K562 (cell line): ENCODE data around the gene PNRC1. TPM values are rescaled to one million over a fixed set of nuclear protein-coding genes. Genes with fewer than 3 reads are reported as not detected.

ENCODE experiments used
- AFF4 ChIP-seq: sonication (generic); formaldehyde crosslinking; IDR thresholded peaks from 2 replicates; pipeline ENCODE4 v1.8.0; 2023; ENCODE audit warnings: mild to moderate bottlenecking, missing genetic modification reagents
- FOXA1 ChIP-seq: fragments of 450-650 bp; IDR thresholded peaks from 2 replicates; pipeline ENCODE4 v1.6.1; 2016; ENCODE audit warnings: mild to moderate bottlenecking, borderline replicate concordance
- FOXO4 ChIP-seq: fragments of 450-650 bp; formaldehyde crosslinking; IDR thresholded peaks from 2 replicates; pipeline ENCODE4 v1.4.0; 2020; ENCODE audit warnings: mild to moderate bottlenecking, moderate library complexity
- GMEB1 ChIP-seq: fragments of 250-450 bp; sonication (Bioruptor Pico); IDR thresholded peaks from 2 replicates; pipeline ENCODE4 v1.4.0; 2020; ENCODE audit warnings: mild to moderate bottlenecking
- HNRNPH1 ChIP-seq: fragments of 200-400 bp; formaldehyde crosslinking; optimal IDR thresholded peaks from 2 replicates; pipeline ENCODE3; 2017; ENCODE audit warnings: low read depth, mild to moderate bottlenecking, low read length, moderate library complexity
- HNRNPL ChIP-seq: fragments of 200-400 bp; formaldehyde crosslinking; IDR thresholded peaks from 2 replicates; pipeline ENCODE4 v1.6.1; 2017; ENCODE audit warnings: low read depth, mild to moderate bottlenecking, low read length
- KHSRP ChIP-seq: fragments of 450-650 bp; IDR thresholded peaks from 2 replicates; pipeline ENCODE4 v1.6.1; 2017
- KLF1 ChIP-seq: fragments of 450-650 bp; IDR thresholded peaks from 2 replicates; pipeline ENCODE4 v1.6.1; 2016; ENCODE audit warnings: missing genetic modification characterization, missing compliant biosample characterization
- MCM3 ChIP-seq: fragments of 450-650 bp; IDR thresholded peaks from 2 replicates; pipeline ENCODE4 v1.6.1; 2016
- MTA3 ChIP-seq: fragments of 450-650 bp; formaldehyde crosslinking; IDR thresholded peaks from 2 replicates; pipeline ENCODE4 v1.6.1; 2017; ENCODE audit warnings: mild to moderate bottlenecking, borderline replicate concordance
- PCBP1 ChIP-seq: fragments of 200-400 bp; formaldehyde crosslinking; IDR thresholded peaks from 2 replicates; pipeline ENCODE4 v1.6.1; 2018; ENCODE audit warnings: mild to moderate bottlenecking, low read depth, low read length; ENCODE audit not compliant: poor library complexity, severe bottlenecking
- SAFB2 ChIP-seq: fragments of 200-400 bp; formaldehyde crosslinking; IDR thresholded peaks from 2 replicates; pipeline ENCODE4 v1.6.1; 2018; ENCODE audit warnings: borderline replicate concordance, low read length, low read depth, moderate library complexity; ENCODE audit not compliant: severe bottlenecking
- SNRNP70 ChIP-seq: fragments of 200-400 bp; formaldehyde crosslinking; optimal IDR thresholded peaks from 2 replicates; pipeline ENCODE3; 2017; ENCODE audit warnings: low read depth, low read length
- XRCC4 ChIP-seq: IDR thresholded peaks from one replicate; pipeline ENCODE4 v1.6.1; 2011; ENCODE audit not compliant: insufficient read depth, insufficient read length; ENCODE audit errors: extremely low read depth
- ZBTB49 ChIP-seq: sonication (generic); formaldehyde crosslinking; IDR thresholded peaks from 2 replicates; pipeline ENCODE4 v1.8.0; 2022; ENCODE audit warnings: missing genetic modification reagents, mild to moderate bottlenecking, borderline replicate concordance
- ZC3H8 ChIP-seq: fragments of 450-650 bp; IDR thresholded peaks from 2 replicates; pipeline ENCODE4 v1.6.1; 2017
- ZFP1 ChIP-seq: fragments of 450-650 bp; formaldehyde crosslinking; IDR thresholded peaks from 2 replicates; pipeline ENCODE4 v1.4.0; 2020; ENCODE audit warnings: mild to moderate bottlenecking, mixed read lengths
- ZNF76 ChIP-seq: fragments of 250-450 bp; sonication (Bioruptor Pico); IDR thresholded peaks from 2 replicates; pipeline ENCODE4 v1.4.0; 2020; ENCODE audit warnings: mild to moderate bottlenecking, moderate library complexity, borderline replicate concordance
- ZNF780A ChIP-seq: fragments of 250-450 bp; sonication (Bioruptor Pico); IDR thresholded peaks from 2 replicates; pipeline ENCODE4 v1.5.0; 2021; ENCODE audit warnings: mild to moderate bottlenecking
- polyA plus RNA-seq, 8 experiments: library from polyadenylated mRNA; depleted of rRNA in 4 of 8; stranded (reverse) in 5 of 8; unstranded in 3 of 8; fragments of >200 nt; fragmentation: Nextera tagmentation in 2 of 8; fragmentation: Illumina TruSeq in 1 of 8; extraction: Ambion mirVana in 2 of 8; extraction: Trizol in 1 of 8; gene quantifications; 2 replicates each; pipeline versions ENCODE4 v1.2.1 to v1.2.3, GENCODE V29; 2011 to 2014; ENCODE audit warnings: inconsistent platforms in 1 of 8, missing spikeins in 1 of 8
- total RNA-seq, 7 experiments: library from RNA; depleted of rRNA in 6 of 7; stranded (reverse); fragments of >200 nt in 6 of 7; fragmentation: Illumina TruSeq in 2 of 7; extraction: Trizol in 2 of 7; gene quantifications; 2 replicates each; pipeline versions ENCODE4 v1.2.1 to v1.2.3, GENCODE V29; 2011 to 2021; ENCODE audit warnings: low replicate concordance in 1 of 7

PNRC1 gene
- total and polyA plus RNA-seq, 9 of the 15 experiments (the other 6 are each of a cell fraction or from before 2014, with no cell fraction given), result 1.2 to 10.8 (median 6.5) TPM

GRCh38 chr6:89080281-89081128, at the start of gene PNRC1 (continued):
- no peak for TF ChIP-seq ZNF76 (CRISPR knock-in tag)
- 0 out of 2 replicates have a peak, but pooled peaks have one; percentile 50 for TF ChIP-seq ZBTB49
- TF ChIP-seq ZNF780A (CRISPR knock-in tag), result no peak
- TF ChIP-seq XRCC4, result no peak
- no peak for TF ChIP-seq HNRNPL
- TF ChIP-seq KHSRP, result no peak
- TF ChIP-seq HNRNPH1, result no peak
- TF ChIP-seq KLF1 (tag), result no peak
- TF ChIP-seq ZC3H8, result no peak
- TF ChIP-seq FOXA1, result no peak
- TF ChIP-seq MCM3, result no peak
- no peak for TF ChIP-seq SAFB2
- TF ChIP-seq FOXO4 (CRISPR knock-in tag), result no peak
- TF ChIP-seq ZFP1 (CRISPR knock-in tag), result no peak
- no peak for TF ChIP-seq SNRNP70
- no peak for TF ChIP-seq GMEB1 (CRISPR knock-in tag)
- 0 out of 2 replicates have a peak, but pooled peaks have one; percentile 38 for TF ChIP-seq MTA3
- no peak for TF ChIP-seq AFF4 (CRISPR knock-in tag)
- peak; percentile 35 for TF ChIP-seq PCBP1
